ENCODE results near the gene SEMA5B. TPM values are rescaled to one million over a fixed set of nuclear protein-coding genes. Genes with fewer than 3 reads are reported as not detected.

The SEMA5B gene
- total and polyA plus RNA-seq, 9 of the 15 experiments (the other 6 are each of a cell fraction or from before 2014, with no cell fraction given), result not detected

GRCh38 chr3:122986693-122987179 is 40.8 kb downstream of the SEMA5B start:
- no peak for DNase-seq (ENCODE audit: extremely low read depth in 1 of 4, low spot score in 3 of 4)
- Histone ChIP-seq H3K27ac (ENCODE audit: extremely low read depth, low read depth, low read length) (no peak overlapping the region), H2AFZ (ENCODE audit: low read depth, low read length) (no peak overlapping the region), H3K36me3 (ENCODE audit: control insufficient read depth, insufficient read depth, low read length) (no peaks in the 10 kb centered on the region), H3K27me3 (ENCODE audit: control insufficient read depth in 2 of 2, insufficient read depth in 2 of 2, low read length in 2 of 2) (peaks cover 1 to 42% of the 10 kb centered on the region in 2 experiments; a peak in 3 of 5 replicates), H4K20me1 (replicated peaks; ENCODE audit: control insufficient read depth, insufficient read depth, low read length) (no peaks in the 10 kb centered on the region; the same call in 1 of the 2 replicates), H3K9ac (ENCODE audit: insufficient read depth in 1 of 2, low read depth in 2 of 2, low read length in 2 of 2) (no peak overlapping the region), H3K9me1 (ENCODE audit: control insufficient read depth, insufficient read depth, low read length) (no peaks in the 10 kb centered on the region), H3K79me2 (ENCODE audit: control insufficient read depth, insufficient read depth, low read length) (no peaks in the 10 kb centered on the region), H3K4me3 (no peak overlapping the region), H3K9me3 (replicated peaks; ENCODE audit: control insufficient read depth, insufficient read depth, low read depth, low read length) (no peaks in the 10 kb centered on the region), H3K4me1 (replicated peaks in 1 of 2; ENCODE audit: control insufficient read depth in 2 of 2, insufficient read depth in 2 of 2, low read length in 2 of 2) (no peaks in the 10 kb centered on the region), H3K4me2 (ENCODE audit: insufficient read depth, low read length) (no peak overlapping the region)
- ChIA-PET CTCF (ENCODE audit: low intra/inter-chr PET ratio) (no interaction called here), POLR2A (interaction anchor here (0.8 kb wide), 1 partner anchor 9 kb away, joined by 3 read pairs; no protein-coding TSS in a partner anchor)
- in situ Hi-C loops (cut with MboI), result no loop called here
- no peak for ATAC-seq
- no peak for FAIRE-seq
- WGBS (ENCODE audit: insufficient coverage, low coverage, missing lambda C conversion rate), result 8% methylated on average over 4 of the region's 6 CpGs
- intact Hi-C loops (cut with micrococcal nuclease), result no loop called here
- no TSS peak for BruUV-seq (replicated peaks)
- no peak for TF ChIP-seq RAD21 (CRISPR knock-in tag; conservative IDR thresholded peaks at IDR 0.05 in 1 of 2, IDR thresholded peaks at IDR 0.05 in 1 of 2)
- TF ChIP-seq BCL6 (CRISPR knock-in tag; IDR thresholded peaks at IDR 0.05), result no peak
- no peak for TF ChIP-seq RBM25 (IDR thresholded peaks at IDR 0.05; ENCODE audit: low read depth, low read length, severe bottlenecking)
- no peak for TF ChIP-seq EHMT2 (IDR thresholded peaks at IDR 0.05)
- TF ChIP-seq RNF2 (IDR thresholded peaks at IDR 0.05), result no peak
- TF ChIP-seq EGR1 (conservative IDR thresholded peaks at IDR 0.05), result no peak
- TF ChIP-seq NR2F6 (CRISPR knock-in tag; IDR thresholded peaks at IDR 0.05), result no peak
- TF ChIP-seq ZSCAN32 (CRISPR knock-in tag; IDR thresholded peaks at IDR 0.05), result no peak
- TF ChIP-seq, protein P1, sequence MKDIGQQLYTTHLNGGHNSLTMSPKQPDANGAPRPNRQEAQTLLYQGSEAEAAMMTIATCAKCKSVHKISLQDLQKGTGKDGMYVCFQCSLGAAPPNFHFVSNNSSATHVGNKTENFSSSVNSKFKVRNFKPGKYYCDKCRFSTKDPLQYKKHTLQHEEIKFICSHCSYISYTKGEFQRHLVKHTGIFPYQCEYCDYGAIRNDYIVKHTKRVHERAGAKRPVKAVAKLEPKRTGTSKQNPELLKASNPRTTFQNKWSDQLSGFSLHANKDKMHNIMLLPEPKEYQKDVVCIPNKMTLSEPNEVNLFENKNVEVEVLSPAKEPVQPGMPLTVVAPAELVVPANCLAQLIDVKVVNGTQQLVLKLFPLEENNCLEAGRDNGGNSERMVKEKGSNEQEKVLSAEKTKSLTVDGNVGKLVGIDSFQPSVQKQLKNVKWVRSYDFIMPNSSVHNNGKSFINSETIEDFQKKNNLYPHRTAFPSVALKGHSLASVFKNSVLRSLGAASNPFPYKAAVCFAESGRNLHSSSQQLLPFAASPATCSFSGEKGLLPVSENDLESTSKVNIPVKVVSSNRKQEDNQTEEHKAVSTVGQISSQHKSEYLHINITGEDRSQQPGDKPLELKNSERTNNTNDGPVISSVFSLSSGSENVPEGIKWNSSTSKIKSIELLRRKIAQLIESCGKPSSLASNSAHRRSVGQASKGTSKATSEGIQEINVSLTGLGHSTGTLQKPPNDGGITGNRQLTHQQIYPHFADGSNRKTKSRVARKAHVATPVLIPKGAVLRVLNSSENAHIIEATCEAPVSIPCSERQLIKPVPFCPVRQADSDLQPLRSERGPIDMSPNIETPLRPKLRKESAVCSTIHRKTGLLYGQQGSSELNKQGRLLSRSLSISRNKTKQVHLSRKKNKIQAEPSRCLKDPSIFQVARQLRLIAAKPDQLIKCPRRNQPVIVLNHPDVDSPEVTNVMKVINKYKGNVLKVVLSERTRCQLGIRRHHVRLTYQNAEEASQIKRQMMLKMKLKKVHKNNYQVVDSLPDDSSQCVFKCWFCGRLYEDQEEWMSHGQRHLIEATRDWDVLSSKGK (CRISPR knock-in tag; IDR thresholded peaks at IDR 0.05), result no peak
- no peak for TF ChIP-seq HDAC3 (IDR thresholded peaks at IDR 0.05; ENCODE audit: borderline replicate concordance, partially characterized antibody)
- TF ChIP-seq BRD9 (IDR thresholded peaks at IDR 0.05; ENCODE audit: low read depth, partially characterized antibody), result no peak
- TF ChIP-seq PML (IDR thresholded peaks at IDR 0.05; ENCODE audit: low read length), result no peak
- TF ChIP-seq, protein P2, sequence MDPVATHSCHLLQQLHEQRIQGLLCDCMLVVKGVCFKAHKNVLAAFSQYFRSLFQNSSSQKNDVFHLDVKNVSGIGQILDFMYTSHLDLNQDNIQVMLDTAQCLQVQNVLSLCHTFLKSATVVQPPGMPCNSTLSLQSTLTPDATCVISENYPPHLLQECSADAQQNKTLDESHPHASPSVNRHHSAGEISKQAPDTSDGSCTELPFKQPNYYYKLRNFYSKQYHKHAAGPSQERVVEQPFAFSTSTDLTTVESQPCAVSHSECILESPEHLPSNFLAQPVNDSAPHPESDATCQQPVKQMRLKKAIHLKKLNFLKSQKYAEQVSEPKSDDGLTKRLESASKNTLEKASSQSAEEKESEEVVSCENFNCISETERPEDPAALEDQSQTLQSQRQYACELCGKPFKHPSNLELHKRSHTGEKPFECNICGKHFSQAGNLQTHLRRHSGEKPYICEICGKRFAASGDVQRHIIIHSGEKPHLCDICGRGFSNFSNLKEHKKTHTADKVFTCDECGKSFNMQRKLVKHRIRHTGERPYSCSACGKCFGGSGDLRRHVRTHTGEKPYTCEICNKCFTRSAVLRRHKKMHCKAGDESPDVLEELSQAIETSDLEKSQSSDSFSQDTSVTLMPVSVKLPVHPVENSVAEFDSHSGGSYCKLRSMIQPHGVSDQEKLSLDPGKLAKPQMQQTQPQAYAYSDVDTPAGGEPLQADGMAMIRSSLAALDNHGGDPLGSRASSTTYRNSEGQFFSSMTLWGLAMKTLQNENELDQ (CRISPR knock-in tag; IDR thresholded peaks at IDR 0.05; ENCODE audit: borderline replicate concordance), result no peak
- TF ChIP-seq, protein P3, sequence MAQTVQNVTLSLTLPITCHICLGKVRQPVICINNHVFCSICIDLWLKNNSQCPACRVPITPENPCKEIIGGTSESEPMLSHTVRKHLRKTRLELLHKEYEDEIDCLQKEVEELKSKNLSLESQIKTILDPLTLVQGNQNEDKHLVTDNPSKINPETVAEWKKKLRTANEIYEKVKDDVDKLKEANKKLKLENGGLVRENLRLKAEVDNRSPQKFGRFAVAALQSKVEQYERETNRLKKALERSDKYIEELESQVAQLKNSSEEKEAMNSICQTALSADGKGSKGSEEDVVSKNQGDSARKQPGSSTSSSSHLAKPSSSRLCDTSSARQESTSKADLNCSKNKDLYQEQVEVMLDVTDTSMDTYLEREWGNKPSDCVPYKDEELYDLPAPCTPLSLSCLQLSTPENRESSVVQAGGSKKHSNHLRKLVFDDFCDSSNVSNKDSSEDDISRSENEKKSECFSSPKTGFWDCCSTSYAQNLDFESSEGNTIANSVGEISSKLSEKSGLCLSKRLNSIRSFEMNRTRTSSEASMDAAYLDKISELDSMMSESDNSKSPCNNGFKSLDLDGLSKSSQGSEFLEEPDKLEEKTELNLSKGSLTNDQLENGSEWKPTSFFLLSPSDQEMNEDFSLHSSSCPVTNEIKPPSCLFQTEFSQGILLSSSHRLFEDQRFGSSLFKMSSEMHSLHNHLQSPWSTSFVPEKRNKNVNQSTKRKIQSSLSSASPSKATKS (CRISPR knock-in tag; IDR thresholded peaks at IDR 0.05), result no peak
- no peak for TF ChIP-seq RBBP5 (IDR thresholded peaks at IDR 0.05; ENCODE audit: borderline replicate concordance, insufficient read depth, low read length, poor library complexity, severe bottlenecking)

Measured in K562 (cell line).